NCI-H748 (cell line): Measurements from ENCODE around the gene NLRP12.
"Not testable (repeated sequence)": the region's sequence is repeated elsewhere in the genome, so short reads cannot be mapped to it uniquely, and the experiment has no call there.

ENCODE experiments used
- DNase-seq: peaks from one replicate; lab custom pipeline; 2025; ENCODE audit not compliant: unreplicated experiment; lab: John Stamatoyannopoulos, UW

NLRP12 gene

DNA sequence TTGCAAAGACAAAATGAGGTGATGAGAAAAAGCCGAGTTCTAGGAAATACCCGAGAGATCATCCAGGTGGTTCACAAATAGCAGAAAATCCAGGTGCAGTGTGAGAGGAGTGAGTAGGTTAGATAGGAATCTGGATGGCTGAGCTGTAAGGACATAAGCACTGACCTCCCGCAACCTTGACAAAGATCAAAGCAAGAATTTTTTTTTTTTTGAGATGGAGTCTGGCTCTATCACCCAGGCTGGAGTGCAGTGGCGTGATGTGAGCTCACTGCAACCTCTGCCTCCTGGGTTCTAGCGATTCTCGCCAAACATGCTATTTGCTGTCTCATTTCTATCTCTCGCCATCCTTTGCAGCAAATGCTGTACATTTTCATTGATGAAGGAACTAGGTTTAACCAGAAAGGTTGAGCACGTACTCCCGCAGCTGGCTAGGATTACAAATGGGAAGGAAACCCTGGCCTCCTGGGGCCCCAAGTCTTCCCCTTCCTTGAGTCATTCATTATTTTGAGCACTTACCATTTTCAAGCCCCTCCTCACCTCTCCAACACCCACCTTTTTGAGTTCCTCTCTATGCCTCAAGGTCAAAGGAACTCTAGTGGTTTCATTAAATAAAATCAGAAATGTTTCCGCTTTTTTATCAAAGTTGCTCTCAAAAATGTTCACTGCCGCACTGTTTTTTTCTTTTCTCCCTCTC, 38.8 kb downstream of the NLRP12 start:
- no peak for DNase-seq

DNA sequence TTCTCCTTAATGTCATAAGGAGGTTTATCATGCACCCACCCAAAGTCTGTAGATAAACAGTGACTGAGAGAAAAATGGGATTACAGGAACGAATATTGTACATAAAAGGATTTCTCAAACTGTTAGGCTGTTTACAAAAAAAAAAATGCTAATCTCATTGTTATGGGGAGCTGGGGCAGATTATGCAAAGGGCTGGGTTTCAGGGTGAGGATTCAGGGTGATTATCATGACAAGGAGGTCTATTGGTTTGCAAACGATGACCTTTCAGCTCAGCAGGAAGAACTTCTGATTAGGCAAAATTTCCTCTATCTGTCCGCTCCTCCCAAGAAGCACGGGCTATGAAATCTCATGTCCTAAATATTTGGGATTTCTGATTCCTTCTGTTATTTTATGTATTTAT, 41.4 kb downstream of the NLRP12 start:
- DNase-seq: no peak

DNA sequence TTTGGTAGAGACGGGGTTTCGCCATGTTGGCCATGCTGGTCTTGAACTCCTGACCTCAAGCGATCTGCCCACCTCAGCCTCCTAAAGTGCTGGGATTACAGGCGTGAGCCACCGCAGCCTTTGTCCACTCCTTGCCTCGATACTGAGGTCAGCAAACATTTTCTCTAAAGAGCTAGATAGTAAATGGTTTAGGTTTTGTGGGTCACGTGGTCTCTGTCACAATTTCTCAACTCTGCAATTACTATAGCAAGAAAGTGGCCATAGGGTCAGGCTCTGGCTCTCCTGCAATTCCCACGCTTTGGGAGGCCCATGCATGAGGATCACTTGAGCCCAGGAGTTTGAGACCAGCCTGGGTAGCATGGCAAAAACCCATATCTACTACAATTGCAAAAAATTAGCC, 42.8 kb downstream of the NLRP12 start:
- not testable (repeated sequence) for DNase-seq

DNA sequence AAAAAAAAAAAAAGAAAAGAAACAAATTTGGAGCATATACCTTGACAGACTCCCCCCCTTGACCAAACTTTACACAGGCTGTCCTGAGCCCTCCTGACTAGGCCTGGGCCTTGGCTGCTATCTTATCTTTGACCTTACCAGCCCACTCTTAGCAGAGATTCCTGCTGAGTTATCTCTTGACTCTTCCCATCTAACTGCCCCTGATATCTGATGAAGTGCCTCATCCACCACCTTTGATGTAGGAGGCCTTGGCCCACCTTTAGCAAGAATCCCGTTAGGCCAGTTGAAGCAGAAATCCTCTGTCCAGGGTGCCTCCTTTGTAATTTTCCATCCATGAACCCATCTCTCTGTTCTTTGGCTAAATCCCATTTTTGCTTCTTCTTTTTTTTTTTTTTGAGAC, 43.6 kb downstream of the NLRP12 start:
- DNase-seq: no peak

DNA sequence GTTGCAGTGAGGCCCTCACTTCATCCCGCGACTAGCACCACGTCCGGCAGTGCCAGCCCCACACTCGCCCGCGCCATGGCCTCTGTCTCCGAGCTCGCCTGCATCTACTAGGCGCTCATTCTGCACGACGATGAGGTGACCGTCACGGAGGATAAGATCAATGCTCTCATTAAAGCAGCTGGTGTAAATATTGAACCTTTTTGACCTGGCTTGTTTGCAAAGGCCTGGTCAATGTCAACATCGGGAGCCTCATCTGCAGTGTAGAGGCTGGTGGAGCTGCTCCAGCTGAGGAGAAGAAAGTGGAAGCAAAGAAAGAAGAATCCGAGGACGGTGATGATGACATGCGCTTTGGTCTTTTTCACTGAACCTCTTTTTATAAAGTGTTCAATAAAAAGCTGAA, 48.6 kb downstream of the NLRP12 start:
- no peak for DNase-seq

DNA sequence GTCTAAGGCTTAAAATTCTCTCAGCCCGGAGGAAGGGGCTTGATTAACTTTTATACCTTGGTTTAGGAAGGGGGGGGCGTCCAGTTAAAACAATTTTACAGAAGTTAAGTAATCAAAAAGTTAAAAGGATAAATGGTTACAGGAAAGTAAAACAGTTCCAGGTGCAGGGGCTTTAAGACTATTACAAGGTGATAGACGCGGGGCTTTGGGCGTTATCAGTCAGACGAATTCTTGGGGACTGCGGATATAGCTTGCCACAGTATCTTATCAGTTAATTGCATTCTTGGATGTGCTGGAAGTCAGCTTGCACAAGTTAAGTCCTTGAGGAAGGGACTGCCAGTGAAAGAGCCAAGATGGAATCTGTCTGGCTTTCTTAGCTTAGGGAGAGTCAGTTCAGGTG, 49.6 kb downstream of the NLRP12 start:
- DNase-seq: not testable (repeated sequence)

DNA sequence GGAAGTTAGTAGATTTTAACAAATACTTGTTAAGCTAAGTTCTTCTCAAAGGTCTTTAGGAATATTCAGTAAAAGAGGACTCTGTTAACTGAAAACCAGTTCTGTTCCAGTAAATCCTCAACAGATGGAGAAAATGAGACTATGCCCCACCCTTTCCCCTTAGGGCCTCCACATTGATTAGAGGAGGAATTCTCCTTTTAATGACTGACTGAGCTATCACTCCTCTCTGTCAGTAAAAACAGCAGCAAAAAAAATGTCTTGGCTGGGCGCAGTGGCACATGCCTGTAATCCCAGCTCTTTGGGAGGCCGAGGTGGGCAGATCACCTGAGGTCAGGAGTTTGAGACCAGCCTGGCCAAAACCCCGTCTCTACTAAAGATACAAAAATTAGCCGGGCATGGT, 50.1 kb downstream of the NLRP12 start:
- DNase-seq: no peak

DNA sequence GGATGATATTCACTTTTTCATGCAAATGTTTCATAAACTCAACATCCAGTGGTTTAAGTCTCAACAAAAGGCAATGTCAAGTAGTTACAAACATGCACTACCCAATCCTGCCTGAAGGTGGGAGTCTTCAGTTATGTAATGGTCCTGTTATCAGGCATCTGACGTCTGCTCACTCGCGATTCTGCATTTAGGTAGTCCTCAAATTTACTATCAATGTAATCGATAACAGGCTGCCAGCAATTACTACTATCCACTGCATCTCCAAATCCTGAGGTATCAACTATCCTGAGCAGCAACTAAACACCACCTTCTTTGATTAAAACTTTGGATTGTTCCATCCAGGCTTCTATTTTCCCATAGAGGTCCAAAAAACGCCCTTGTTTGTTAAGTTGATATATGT, 51.2 kb downstream of the NLRP12 start:
- peak; percentile 68 for DNase-seq

DNA sequence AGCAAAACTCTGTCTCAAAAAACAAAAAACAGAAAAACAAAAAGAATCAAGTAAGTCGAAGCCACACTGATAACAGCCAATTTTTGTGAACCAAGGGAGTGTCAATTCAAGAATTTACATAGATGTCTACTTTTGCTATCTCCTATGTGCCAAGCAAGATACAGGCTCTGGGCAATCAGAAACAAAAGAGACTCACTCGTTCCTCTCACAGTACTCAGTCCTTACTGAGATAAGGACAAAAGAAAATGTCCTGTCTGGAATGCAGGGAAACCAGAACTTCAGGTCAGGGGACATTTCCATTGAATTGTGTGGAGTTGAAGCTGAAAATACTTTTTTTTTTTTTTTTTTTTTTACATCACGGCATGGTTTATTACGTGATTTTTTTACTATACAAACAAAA, 53.0 kb downstream of the NLRP12 start:
- DNase-seq: no peak

DNA sequence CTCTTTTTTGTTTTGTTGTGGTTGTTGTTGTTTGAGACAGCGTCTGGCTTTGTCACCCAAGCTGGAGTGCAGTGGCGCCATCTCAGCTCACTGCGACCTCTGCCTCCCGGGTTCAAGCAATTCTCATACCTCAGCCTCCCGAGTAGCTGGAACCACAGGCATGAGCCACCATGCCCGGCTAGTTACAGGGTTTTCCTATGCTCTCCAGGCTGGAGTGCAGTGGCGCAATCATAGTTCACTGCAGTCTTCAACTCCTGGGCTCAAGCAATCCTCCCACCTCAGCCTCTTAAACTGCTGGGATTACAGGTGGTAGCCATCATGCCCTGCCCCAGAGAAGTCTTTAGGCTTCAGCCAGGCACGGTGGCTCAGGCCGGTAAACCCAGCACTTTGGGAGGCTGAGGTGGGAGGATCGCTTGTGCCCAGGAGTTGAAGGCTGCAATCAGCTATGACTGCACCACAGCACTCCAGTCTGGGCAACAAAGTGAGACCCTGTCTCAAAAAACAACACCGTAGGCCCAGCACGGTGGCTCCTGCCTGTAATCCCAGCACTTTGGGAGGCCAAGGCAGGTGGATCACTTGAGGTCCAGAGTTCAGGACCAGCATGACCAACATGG, 54.3 kb downstream of the NLRP12 start:
- DNase-seq: not testable (repeated sequence)

DNA sequence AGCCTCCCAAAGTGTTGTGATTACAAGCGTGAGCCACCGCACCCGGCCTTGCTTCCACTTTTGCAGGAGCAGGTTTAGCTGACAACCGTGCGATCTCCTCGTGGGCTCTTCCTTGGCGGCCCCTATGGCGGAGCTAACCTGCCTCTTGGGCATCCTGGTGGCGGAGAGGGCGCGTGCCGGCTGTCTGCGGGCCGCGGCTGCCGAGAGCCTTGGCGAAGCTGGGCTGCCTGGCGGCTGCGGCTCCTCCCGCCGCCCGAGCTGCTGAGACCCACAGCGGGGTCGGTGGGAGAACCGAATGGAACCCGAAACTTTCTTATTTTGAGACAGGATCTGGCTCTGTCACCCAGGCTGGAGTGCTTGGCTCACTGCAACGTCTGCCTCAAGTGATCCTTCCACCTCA, 55.7 kb downstream of the NLRP12 start:
- DNase-seq: no peak

DNA sequence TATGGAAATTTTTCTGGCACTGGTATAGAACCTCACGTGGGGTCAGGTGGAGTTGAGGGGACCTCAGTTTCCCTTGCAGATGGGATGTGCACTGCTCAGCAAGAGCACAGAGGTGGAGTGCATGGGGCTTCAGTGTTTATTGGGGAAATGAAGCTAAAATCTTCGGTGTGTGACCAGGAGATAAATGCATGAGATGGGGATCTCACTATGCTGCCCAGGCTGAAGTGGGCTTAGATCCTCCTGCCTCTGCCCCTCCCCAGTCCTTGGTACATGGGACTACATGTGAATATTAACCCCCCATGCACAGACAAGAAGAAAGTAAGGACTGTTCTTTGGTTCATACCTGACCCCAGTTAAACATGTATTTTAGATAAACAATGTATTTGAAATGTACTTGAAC, 65.1 kb downstream of the NLRP12 start:
- not testable (repeated sequence) for DNase-seq
